SHP77 (cell line): ENCODE measurements around the gene TAS2R42.

ENCODE experiments used
- DNase-seq, 2 experiments: peaks; one replicate each; lab custom pipeline; 2025; lab: John Stamatoyannopoulos, UW

TAS2R42 gene, protein sequence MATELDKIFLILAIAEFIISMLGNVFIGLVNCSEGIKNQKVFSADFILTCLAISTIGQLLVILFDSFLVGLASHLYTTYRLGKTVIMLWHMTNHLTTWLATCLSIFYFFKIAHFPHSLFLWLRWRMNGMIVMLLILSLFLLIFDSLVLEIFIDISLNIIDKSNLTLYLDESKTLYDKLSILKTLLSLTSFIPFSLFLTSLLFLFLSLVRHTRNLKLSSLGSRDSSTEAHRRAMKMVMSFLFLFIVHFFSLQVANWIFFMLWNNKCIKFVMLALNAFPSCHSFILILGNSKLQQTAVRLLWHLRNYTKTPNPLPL

DNA sequence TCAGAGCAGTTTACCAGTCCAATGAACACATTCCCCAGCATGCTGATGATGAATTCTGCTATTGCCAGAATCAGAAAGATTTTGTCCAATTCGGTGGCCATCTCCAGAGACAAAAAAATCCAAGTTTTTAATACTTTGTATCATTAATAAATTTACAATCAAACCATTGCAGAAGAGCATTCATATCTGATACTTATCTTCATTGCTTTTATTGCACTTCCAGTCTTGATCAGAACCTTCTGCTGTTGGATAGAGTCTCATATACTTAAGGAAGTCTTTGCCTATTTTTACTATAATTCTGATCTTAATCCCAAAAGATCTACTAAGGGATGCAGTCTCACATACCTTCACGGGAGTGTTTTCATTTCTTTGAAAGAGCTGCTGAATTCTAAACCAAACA lies at the start of gene TAS2R42:
TAS2R42 (minus strand) TSS at position 101 of the 400 bp plus-strand sequence; CDS start at position 101, 0 bp downstream.
- DNase-seq = no peak

DNA sequence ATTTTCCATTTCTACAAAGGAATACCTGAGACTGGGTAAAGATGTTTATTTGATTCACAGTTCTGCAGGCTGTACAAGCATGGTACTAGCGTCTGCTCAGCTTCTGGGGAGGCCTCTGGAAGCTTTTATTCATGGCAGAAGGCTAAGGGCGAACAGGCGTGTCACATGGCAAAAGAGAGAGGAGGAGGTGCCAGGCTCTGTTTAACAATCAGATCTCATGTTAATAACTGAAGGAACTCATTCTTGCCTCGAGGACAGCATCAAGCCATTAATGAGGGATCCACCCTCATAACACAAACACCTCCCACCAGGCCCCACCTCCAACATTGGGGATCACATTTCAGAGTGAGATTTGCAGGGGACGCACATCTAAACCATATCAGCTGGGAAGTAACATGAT lies 46.8 kb upstream of the TAS2R42 start:
- DNase-seq = no peak

DNA sequence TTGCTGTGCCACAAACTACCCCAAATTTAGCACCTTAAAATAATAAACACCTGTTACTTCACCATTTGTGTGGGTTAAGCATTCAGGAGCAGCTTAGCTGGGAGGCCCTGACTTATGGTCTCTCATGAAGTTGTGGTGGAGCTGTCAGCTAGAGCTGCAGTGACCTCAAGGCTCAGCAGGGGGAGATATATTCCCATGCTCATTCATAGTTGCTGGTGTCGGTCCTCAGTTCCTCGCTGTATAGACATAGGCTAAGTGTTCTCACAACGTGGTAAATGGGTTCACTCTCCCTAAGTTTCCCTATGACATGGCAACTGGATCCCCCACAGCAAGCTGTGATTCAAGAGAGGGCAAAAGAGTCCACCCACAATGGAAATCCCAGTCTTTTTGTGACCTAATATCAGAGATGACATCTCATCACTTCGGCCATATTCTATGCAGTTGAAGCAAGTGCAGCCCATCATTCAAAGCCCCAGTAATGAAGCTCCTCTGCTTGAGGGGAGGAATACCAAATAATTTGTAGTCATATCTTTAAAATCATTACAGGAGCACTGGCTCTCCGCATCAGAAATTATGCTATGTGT lies 41.7 kb upstream of the TAS2R42 start:
- peak in 1 of 2 experiments; percentile 12 for DNase-seq

DNA sequence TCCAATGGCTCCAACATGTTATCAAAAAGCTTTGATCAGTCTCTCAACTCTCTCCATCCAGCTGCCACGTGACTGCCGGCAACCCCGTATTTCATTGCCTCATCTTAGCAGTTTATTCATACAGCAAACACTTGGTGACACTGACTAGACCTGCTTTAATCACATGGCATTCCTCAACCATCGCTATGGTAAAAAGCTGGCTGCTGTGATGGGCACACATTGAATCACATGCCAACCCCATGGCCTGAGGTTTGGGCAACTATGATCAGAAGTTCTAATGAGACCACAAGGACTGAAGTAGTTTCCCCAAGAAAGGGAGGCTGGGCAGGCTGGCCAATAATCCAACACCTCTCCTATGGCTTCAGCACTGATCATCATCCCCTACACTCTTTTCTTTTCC lies 40.6 kb upstream of the TAS2R42 start:
- DNase-seq = no peak

DNA sequence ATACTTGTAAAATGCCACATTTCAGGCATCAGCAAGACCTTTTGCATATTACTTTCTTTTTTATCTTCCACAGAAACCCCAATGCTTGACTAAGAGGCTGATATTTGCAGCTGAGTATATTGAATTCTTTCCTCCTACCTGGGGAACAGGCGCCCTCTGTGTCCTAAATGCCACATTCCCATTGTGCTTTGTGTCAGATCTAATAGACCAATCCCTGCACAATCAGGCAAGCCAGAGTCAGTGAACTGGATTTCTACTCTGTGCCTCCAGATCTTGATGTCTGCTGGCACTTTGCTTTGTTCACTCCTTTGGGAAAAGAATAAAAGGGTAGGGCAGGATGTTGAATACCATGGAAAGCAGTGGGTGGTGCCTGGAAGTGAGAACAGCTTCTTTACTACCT lies 22.4 kb upstream of the TAS2R42 start:
- no peak for DNase-seq

DNA sequence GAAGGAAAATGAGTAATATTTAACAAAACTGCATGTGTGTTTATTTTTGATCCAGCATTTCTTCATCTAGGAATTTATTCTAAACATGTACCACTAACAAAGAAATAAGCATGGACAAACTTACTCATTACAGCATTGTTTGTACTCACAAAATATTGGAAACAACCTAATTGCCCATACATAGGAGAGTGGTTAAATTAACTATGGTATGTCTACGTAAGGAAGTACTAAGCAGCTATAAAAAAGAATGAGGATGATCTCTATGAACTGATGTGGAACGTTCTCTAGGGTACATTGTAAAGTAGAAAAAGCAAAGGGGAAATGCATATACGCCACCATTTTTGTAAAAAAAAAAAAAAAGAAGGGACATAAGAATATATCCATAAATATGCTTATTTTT lies 17.4 kb upstream of the TAS2R42 start:
- no peak for DNase-seq

GRCh38 chr12:11202811-11203210 lies 16.1 kb upstream of the TAS2R42 start:
- DNase-seq = no peak

- DNase-seq = no peak
Observed at GRCh38 chr12:11183011-11183410, 3.7 kb downstream of the TAS2R42 start.

GRCh38 chr12:11182529-11182928 lies 4.2 kb downstream of the TAS2R42 start:
- no peak for DNase-seq

DNA sequence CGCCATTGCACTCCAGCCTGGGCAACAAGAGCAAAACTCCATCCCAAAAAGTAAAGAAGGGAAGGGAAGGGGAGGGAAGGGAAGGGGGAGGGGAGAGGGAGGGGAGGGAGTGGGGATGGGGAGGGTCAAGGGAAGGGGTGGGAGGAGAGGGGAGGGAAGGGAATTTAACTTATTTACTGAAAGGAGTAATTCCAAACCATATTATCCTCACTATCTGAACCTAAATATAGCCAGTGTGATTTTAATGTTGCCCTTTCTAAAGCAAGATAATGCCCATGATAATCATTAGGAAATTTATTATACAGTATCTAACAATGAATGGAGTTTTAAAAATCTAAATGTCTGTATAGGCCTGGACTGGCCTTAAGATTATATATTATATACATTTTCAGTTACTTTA lies 8.5 kb downstream of the TAS2R42 start:
- no peak for DNase-seq

GRCh38 chr12:11174022-11174421 lies 12.7 kb downstream of the TAS2R42 start:
- DNase-seq = no peak

DNA sequence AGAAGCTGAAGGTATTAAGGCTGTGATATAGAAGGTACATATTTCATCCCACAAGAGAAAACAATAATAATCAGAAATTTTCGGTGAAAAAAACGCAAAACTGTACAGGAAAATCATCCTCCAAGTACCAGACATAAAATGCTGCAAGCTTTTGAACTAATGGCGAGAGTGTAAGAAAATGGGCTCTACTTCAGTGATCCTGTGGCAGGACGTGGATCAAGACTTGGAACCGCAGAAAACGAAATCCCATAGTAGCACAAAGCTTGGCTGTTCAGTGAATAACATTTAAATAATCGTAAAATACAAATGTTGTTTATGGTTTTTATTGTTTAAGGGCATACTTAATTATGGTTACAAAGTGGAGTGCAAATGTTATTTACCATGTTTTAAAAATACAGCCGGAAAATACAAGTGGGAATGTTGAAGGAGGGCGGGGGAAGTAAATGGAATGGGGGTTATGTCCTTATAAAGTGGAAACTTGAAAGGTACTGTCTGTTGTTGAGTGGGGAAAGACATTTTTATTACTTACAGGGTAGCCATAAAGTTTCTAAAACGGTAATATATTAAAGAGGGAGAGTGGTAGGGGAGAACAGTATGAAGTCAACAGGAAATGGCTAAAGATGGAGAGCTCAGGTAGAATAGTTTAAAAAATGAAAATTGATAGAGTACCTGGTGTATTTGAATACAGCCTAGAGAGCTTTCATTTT lies 14.6 kb downstream of the TAS2R42 start:
- no peak for DNase-seq

GRCh38 chr12:11171145-11171968 lies 15.4 kb downstream of the TAS2R42 start, which contains the start of gene SMIM10L1:
SMIM10L1 (plus strand) TSS chr12:11171194; CDS start chr12:11171357, 163 bp downstream.
- DNase-seq = peak; percentile 40 to 78

DNA sequence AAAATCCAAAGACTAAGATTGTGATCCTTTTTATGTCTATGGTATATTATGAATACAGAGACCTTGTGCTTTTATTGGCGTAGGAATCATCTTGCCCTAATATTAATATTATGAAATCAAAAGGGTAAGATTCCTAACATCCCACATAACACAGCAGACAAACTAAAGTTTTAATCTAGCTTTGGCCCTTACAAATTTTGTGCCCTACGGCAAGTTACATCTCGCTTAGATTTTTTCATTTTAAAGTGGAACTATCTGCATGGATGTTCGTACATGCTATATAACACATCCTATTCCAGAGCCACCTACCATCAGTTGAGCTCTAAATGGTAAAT lies 16.0 kb downstream of the TAS2R42 start:
- no peak for DNase-seq

- DNase-seq = no peak
Observed at GRCh38 chr12:11166300-11166699, 20.4 kb downstream of the TAS2R42 start.

GRCh38 chr12:11164384-11164783 lies 22.4 kb downstream of the TAS2R42 start:
- no peak for DNase-seq

- no peak for DNase-seq
Observed at GRCh38 chr12:11162502-11162901, 24.2 kb downstream of the TAS2R42 start.

DNA sequence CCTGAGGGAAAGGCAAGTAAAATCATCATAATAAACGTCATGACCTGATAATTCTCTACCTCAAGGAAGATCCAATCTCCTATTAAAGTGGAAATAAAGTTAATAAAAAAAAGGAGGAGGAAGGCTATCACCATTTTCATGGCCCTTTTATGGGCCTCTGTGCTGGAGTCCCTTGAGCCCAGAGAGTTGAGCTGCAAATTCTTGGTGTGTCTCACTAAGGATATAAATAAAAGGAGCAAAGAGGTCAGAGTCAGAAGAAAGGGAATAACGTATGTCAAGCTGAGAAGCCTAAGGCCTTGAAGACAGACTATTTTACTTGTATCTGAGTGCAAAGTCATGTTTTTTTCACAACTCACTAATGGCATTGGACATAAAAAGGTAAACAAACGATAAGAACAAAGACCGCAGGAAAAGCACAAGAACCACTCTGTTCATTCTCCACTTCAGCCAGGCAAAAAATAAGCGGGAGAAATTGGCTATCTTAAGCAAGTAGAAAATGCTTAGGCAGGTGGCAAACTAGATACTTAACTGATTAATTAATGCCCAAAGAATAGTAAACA lies 27.8 kb downstream of the TAS2R42 start:
- no peak for DNase-seq

- DNase-seq = no peak
Observed at GRCh38 chr12:11154400-11154925, 32.3 kb downstream of the TAS2R42 start.

DNA sequence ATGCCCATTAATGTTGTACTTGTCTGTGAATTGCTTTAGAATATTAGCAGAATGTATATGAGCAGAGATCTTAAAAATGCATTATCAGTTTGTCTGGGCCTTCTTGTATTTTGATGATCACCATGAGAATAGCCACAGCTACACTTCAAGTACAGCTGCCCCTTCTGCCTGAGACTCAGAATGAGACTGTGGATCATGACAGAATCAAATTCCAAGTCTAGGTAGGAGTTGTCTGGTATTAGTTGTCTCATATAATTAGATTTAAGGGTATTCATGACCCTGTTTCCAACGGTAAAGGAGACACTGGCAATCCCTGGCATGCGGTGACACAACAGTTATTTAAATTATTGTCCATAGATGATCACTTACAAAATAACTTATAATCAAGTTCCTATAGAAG lies 34.0 kb downstream of the TAS2R42 start:
- DNase-seq = no peak

- DNase-seq = no peak
Observed at GRCh38 chr12:11150832-11151231, 35.9 kb downstream of the TAS2R42 start.

DNA sequence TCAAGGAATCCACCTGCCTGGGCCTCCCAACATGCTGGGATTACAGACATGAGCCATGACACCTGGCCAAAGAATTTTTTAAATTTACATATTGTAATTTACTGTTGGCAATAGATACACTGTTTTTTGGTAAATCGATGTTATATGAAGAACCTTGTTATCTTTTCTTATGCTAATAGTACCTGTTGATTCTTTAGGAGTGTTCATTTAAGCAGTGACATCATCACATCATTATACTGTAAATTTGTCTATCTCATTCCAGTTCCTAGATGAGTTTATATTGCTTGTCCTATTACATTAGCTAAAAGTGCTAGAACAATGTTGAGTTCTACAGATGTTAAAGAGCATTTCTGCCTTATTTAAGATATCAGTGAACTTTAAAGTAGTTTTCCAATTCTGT lies 39.3 kb downstream of the TAS2R42 start:
- no peak for DNase-seq
